GM12892 (cell line): ENCODE results near the gene NPPA. TPM values are rescaled to one million over a fixed set of nuclear protein-coding genes. Genes with fewer than 3 reads are reported as not detected.
"Not testable (repeated sequence)": the region's sequence is repeated elsewhere in the genome, so short reads cannot be mapped to it uniquely, and the experiment has no call there.

Source experiments
- DNase-seq: peaks from one replicate; pipeline ENCODE4 v3.0.0; 2011; ENCODE audit not compliant: insufficient read length
- FAIRE-seq: peaks from 2 replicates; lab custom pipeline; 2011; peaks lifted over from hg19 to GRCh38; lab: Jason Lieb, UNC
- POLR2A ChIP-seq: IDR thresholded peaks from 2 replicates; pipeline ENCODE4 v1.6.1; 2011; ENCODE audit warnings: low read depth, low read length, control low read depth
- POLR2AphosphoS5 ChIP-seq: IDR thresholded peaks from 2 replicates; pipeline ENCODE4 v1.6.1; 2011; ENCODE audit warnings: low read depth, low read length, control low read depth
- TAF1 ChIP-seq: IDR thresholded peaks from 2 replicates; pipeline ENCODE4 v1.6.1; 2011; ENCODE audit warnings: low read depth, mild to moderate bottlenecking, control low read depth, low read length, borderline replicate concordance
- polyA plus RNA-seq: library from polyadenylated mRNA; unstranded; fragments of >200 nt; gene quantifications from one replicate; pipeline ENCODE4 v1.2.1, GENCODE V29; 2012; ENCODE audit warnings: missing spikeins, inconsistent platforms; ENCODE audit not compliant: missing spikeins

The NPPA gene
- 0.83 TPM for polyA plus RNA-seq

GRCh38 chr1:11847667-11848372 lies at the start of gene NPPA:
NPPA (minus strand) TSS chr1:11847783; CDS start chr1:11847684, 99 bp downstream.
- no peak for FAIRE-seq
- no peak for DNase-seq
- TF ChIP-seq POLR2A (no peak), POLR2AphosphoS5 (no peak), TAF1 (no peak)

DNA sequence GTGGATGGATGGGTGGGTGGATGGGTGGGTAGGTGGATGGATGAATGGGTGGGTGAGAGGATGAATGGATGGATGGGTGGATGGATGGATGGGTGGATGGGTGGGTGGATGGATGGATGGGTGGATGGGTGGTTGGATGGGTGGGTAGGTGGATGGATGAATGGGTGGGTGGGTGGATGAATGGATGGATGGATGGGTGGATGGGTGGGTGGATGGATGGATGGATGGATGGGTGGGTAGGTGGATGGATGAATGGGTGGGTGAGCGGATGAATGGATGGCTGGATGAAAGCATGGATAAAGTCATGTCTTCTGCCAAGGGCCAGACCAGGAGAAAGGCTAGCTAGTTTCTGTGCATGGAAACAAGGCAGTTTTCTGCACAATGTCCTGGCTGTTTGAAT lies 46.9 kb upstream of the NPPA start:
- not testable (repeated sequence) for DNase-seq, FAIRE-seq

- peak; percentile 81 for DNase-seq
- TF ChIP-seq POLR2A (no peak), TAF1 (no peak), POLR2AphosphoS5 (no peak)
Observed at GRCh38 chr1:11893907-11894251, 46.3 kb upstream of the NPPA start.

DNA sequence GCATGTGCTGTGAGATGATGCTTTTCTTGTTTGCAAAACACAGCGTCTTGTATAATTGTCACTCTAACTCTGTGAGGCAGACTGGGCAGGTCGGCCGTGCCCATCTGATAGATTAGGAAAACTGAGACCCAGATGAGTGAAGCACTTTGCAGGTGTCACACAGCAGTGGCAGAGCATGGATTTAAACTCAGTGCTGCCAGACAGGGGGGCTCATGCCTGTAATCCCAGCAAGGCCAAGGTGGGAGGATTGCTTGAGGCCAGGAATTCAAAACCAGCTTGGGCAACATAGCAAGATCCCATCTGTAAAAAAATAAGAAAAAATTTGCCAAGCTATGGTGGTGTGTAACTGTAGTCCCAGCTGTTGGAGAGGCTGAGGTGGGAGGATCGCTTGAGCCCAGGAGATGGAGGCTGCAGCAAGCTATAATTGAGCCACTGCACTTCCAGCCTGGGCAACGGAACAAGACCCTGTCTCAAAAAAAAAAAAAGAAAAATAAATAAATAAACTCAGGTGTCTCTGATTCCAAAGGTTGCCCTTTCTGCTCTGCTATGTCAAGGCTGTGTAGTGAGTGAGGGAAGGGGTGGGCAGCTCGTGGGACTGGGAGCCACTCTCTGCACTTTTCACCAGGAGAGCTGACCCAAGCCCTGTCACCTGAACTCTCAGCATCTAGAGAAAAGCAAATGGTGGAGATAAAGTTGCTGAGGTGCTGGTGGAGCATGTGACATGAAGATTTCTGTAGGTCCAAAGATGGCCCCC lies 44.0 kb upstream of the NPPA start:
- DNase-seq (no peak), FAIRE-seq (no peak)
- TF ChIP-seq TAF1 (no peak), POLR2A (no peak), POLR2AphosphoS5 (no peak)

More at GRCh38 chr1:11893907-11894251, 46.3 kb upstream of the NPPA start:
- no peak for FAIRE-seq

GRCh38 chr1:11888877-11889208 lies 41.3 kb upstream of the NPPA start:
- TF ChIP-seq POLR2A (no peak), TAF1 (no peak), POLR2AphosphoS5 (no peak)
- FAIRE-seq = no peak

DNA sequence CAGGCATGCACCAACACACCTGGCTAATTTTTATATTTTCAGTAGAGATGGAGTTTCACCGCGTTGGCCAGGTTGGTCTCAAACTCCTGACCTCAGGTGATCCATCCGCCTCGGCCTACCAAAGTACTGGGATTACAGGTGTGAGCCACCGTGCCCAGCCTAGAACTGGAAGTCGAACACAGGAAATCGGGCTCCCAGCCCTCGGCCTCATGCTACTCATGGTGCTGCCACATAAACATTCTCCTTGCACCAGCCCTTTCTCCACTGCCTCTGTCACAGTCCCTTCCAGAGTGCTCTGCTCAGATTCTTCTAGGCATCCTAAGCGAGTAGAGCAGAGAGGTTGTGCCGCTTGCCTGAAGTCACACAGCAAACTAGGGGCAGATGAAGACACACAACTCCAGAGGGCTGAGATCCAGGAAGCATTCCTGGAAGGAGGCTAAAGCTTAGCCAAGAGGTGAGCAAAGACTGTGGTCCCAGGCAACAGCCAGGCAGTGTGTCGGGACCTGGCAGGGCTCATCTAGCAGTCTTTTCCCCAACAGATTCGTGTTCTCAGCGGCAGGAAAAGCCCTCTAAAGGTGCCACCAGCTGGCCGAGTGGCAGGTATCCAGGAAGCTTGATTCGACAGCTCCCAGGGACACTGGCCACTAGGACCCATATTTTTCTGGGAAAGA lies 40.8 kb upstream of the NPPA start:
- no peak for FAIRE-seq
- DNase-seq = no peak
- TF ChIP-seq TAF1 (no peak), POLR2AphosphoS5 (no peak), POLR2A (no peak)

More at GRCh38 chr1:11888877-11889208, 41.3 kb upstream of the NPPA start:
- DNase-seq = no peak

GRCh38 chr1:11887666-11888007 lies 40.1 kb upstream of the NPPA start:
- TF ChIP-seq POLR2AphosphoS5 (no peak), POLR2A (no peak), TAF1 (no peak)
- FAIRE-seq = no peak
- DNase-seq = no peak

GRCh38 chr1:11886986-11887665 lies 39.5 kb upstream of the NPPA start:
- FAIRE-seq = no peak
- TF ChIP-seq POLR2AphosphoS5 = no peak
- no peak for TF ChIP-seq POLR2A
- TF ChIP-seq TAF1 = no peak
- DNase-seq = no peak

GRCh38 chr1:11885916-11886315 lies 38.3 kb upstream of the NPPA start:
- FAIRE-seq (no peak), DNase-seq (no peak)
- TF ChIP-seq POLR2A (no peak), TAF1 (no peak), POLR2AphosphoS5 (no peak)

DNA sequence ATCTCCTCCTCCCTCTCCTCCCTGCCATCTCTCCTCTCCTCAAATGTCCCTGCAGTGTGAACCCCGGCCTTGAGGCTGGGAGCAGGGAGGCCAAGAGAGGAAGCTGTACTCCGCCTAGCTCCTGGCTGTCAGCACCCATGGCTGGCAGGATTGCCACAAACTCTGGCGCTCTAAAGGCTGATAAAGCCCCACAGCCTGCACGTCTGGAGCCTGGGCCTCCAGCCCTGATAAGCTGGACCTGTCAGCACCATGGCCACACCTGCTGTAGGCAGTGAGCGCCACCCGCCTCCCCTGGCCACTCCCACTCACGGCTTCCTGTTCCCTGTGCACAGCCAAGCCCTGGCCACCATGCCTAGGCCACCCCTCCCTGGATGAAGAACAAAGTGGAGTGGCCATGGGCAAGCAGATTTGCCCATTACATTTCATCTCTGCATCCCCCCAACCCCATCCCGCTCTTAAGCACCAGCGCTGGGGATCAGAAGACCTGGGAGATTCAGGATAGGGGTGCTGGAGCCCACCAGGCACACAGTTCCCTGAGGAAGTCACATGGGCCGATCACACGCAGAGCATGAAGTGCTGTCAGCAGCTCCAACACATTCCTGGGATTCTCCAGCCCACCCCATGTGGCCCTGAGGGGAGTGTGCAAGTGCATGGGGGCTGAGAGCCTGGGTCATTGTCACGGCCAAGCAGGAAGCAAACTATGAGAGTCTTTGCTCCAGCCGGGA lies 35.4 kb upstream of the NPPA start:
- DNase-seq (no peak), FAIRE-seq (no peak)
- no peak for TF ChIP-seq TAF1
